PFSK-1 (cell line): Measurements from ENCODE around the gene MAOA.

Experiments
- REST ChIP-seq, 2 experiments: IDR thresholded peaks; 2 replicates each; pipeline versions ENCODE4 v1.6.1 to v1.8.0; 2011 to 2012; ENCODE audit warnings: low read depth in 2 of 2, low read length in 2 of 2, control low read depth in 1 of 2, inconsistent platforms in 1 of 2, mild to moderate bottlenecking in 1 of 2, moderate library complexity in 1 of 2; ENCODE audit not compliant: insufficient read depth in 1 of 2
- SIN3A ChIP-seq: IDR thresholded peaks from 2 replicates; pipeline ENCODE4 v1.6.1; 2012; ENCODE audit warnings: mild to moderate bottlenecking, low read length, moderate library complexity, borderline replicate concordance; ENCODE audit not compliant: insufficient read depth
- TAF1 ChIP-seq: IDR thresholded peaks from 2 replicates; pipeline ENCODE4 v1.6.1; 2012; ENCODE audit warnings: low read length, control low read depth, borderline replicate concordance; ENCODE audit not compliant: insufficient read depth

- TF ChIP-seq SIN3A (no peak), REST (IDR thresholded peaks at IDR 0.05; ENCODE audit: insufficient read depth in 1 of 2, low read depth in 2 of 2, low read length in 2 of 2) (no peak), TAF1 (no peak)
Measured at GRCh38 chrX:43633757-43634156, 22.3 kb upstream of the MAOA start.
